Measurements from ENCODE around the gene RMRP.
"Not testable (repeated sequence)": the region's sequence is repeated elsewhere in the genome, so short reads cannot be mapped to it uniquely, and the experiment has no call there.

The RMRP gene

GRCh38 chr9:35645736-35646135 lies 12.1 kb downstream of the RMRP start:
- Histone ChIP-seq H3K4me1 (ENCODE audit: control insufficient read depth, insufficient read depth, low read length) (peaks cover 11% of the 10 kb centered on the region), H3K27me3 (ENCODE audit: control insufficient read depth, insufficient read depth, low read length, poor library complexity, severe bottlenecking) (peaks cover 12% of the 10 kb centered on the region), H3K4me3 (ENCODE audit: insufficient read depth, low read depth, low read length) (peak overlapping the region; percentile 71)
- not testable (repeated sequence) for H3K36me3 ChIP-seq (ENCODE audit: control insufficient read depth, insufficient read depth, low read length); H3K27ac ChIP-seq (ENCODE audit: insufficient read depth, low read depth, low read length, poor library complexity, severe bottlenecking); H3K9me3 ChIP-seq (ENCODE audit: control insufficient read depth, low read length)
- 49 to 52% methylated on average over 10 of the region's 10 CpGs for WGBS, 2 experiments

GRCh38 chr9:35643046-35643445 lies 14.8 kb downstream of the RMRP start:
- no peaks in the 10 kb centered on the region for H3K36me3 ChIP-seq (ENCODE audit: control insufficient read depth, insufficient read depth, low read length)
- H3K4me1 ChIP-seq (ENCODE audit: control insufficient read depth, insufficient read depth, low read length): peaks cover 7% of the 10 kb centered on the region
- H3K4me3 ChIP-seq (ENCODE audit: insufficient read depth, low read depth, low read length): no peak overlapping the region
- H3K27ac ChIP-seq (ENCODE audit: insufficient read depth, low read depth, low read length, poor library complexity, severe bottlenecking): no peak overlapping the region
- WGBS, 2 experiments: 94 to 98% methylated on average over 12 of the region's 12 CpGs
- H3K27me3 ChIP-seq (ENCODE audit: control insufficient read depth, insufficient read depth, low read length, poor library complexity, severe bottlenecking): peaks cover 12% of the 10 kb centered on the region
- H3K9me3 ChIP-seq (ENCODE audit: control insufficient read depth, low read length): no peaks in the 10 kb centered on the region

- 91 to 94% methylated on average over 3 of the region's 3 CpGs for WGBS, 2 experiments
- not testable (repeated sequence) for H3K27ac ChIP-seq (ENCODE audit: insufficient read depth, low read depth, low read length, poor library complexity, severe bottlenecking); H3K9me3 ChIP-seq (ENCODE audit: control insufficient read depth, low read length); H3K4me3 ChIP-seq (ENCODE audit: insufficient read depth, low read depth, low read length); H3K36me3 ChIP-seq (ENCODE audit: control insufficient read depth, insufficient read depth, low read length); H3K4me1 ChIP-seq (ENCODE audit: control insufficient read depth, insufficient read depth, low read length); H3K27me3 ChIP-seq (ENCODE audit: control insufficient read depth, insufficient read depth, low read length, poor library complexity, severe bottlenecking)
Observed at GRCh38 chr9:35641478-35641877, 16.3 kb downstream of the RMRP start.

- WGBS, 2 experiments: 94% methylated on average over 15 of the region's 15 CpGs
- not testable (repeated sequence) for H3K27me3 ChIP-seq (ENCODE audit: control insufficient read depth, insufficient read depth, low read length, poor library complexity, severe bottlenecking); H3K4me3 ChIP-seq (ENCODE audit: insufficient read depth, low read depth, low read length); H3K36me3 ChIP-seq (ENCODE audit: control insufficient read depth, insufficient read depth, low read length); H3K4me1 ChIP-seq (ENCODE audit: control insufficient read depth, insufficient read depth, low read length); H3K27ac ChIP-seq (ENCODE audit: insufficient read depth, low read depth, low read length, poor library complexity, severe bottlenecking); H3K9me3 ChIP-seq (ENCODE audit: control insufficient read depth, low read length)
Observed at GRCh38 chr9:35640431-35640830, 17.4 kb downstream of the RMRP start.

GRCh38 chr9:35639631-35640030 lies 18.2 kb downstream of the RMRP start:
- no peaks in the 10 kb centered on the region for H3K36me3 ChIP-seq (ENCODE audit: control insufficient read depth, insufficient read depth, low read length)
- no peak overlapping the region for H3K4me3 ChIP-seq (ENCODE audit: insufficient read depth, low read depth, low read length)
- WGBS, 2 experiments: 60% methylated on average over 1 of the region's 1 CpG; no CpG with 5 or more reads in 1 of the 2 experiments
- no peak overlapping the region for H3K27ac ChIP-seq (ENCODE audit: insufficient read depth, low read depth, low read length, poor library complexity, severe bottlenecking)
- no peaks in the 10 kb centered on the region for H3K4me1 ChIP-seq (ENCODE audit: control insufficient read depth, insufficient read depth, low read length)
- no peaks in the 10 kb centered on the region for H3K27me3 ChIP-seq (ENCODE audit: control insufficient read depth, insufficient read depth, low read length, poor library complexity, severe bottlenecking)
- no peaks in the 10 kb centered on the region for H3K9me3 ChIP-seq (ENCODE audit: control insufficient read depth, low read length)

GRCh38 chr9:35639225-35639624 lies 18.6 kb downstream of the RMRP start:
- H3K27me3 ChIP-seq (ENCODE audit: control insufficient read depth, insufficient read depth, low read length, poor library complexity, severe bottlenecking); H3K4me3 ChIP-seq (ENCODE audit: insufficient read depth, low read depth, low read length); H3K9me3 ChIP-seq (ENCODE audit: control insufficient read depth, low read length); H3K36me3 ChIP-seq (ENCODE audit: control insufficient read depth, insufficient read depth, low read length); H3K27ac ChIP-seq (ENCODE audit: insufficient read depth, low read depth, low read length, poor library complexity, severe bottlenecking); H3K4me1 ChIP-seq (ENCODE audit: control insufficient read depth, insufficient read depth, low read length): not testable (repeated sequence)
- 100% methylated on average over 1 of the region's 1 CpG for WGBS, 2 experiments

- not testable (repeated sequence) for H3K27me3 ChIP-seq (ENCODE audit: control insufficient read depth, insufficient read depth, low read length, poor library complexity, severe bottlenecking); H3K27ac ChIP-seq (ENCODE audit: insufficient read depth, low read depth, low read length, poor library complexity, severe bottlenecking); H3K36me3 ChIP-seq (ENCODE audit: control insufficient read depth, insufficient read depth, low read length); H3K9me3 ChIP-seq (ENCODE audit: control insufficient read depth, low read length); H3K4me1 ChIP-seq (ENCODE audit: control insufficient read depth, insufficient read depth, low read length); H3K4me3 ChIP-seq (ENCODE audit: insufficient read depth, low read depth, low read length)
- 79 to 81% methylated on average over 5 to 7 of the region's 8 CpGs for WGBS, 2 experiments
Observed at GRCh38 chr9:35638751-35639150, 19.1 kb downstream of the RMRP start.

GRCh38 chr9:35637427-35637955 lies 20.3 kb downstream of the RMRP start:
- H3K9me3 ChIP-seq (ENCODE audit: control insufficient read depth, low read length); H3K27me3 ChIP-seq (ENCODE audit: control insufficient read depth, insufficient read depth, low read length, poor library complexity, severe bottlenecking); H3K27ac ChIP-seq (ENCODE audit: insufficient read depth, low read depth, low read length, poor library complexity, severe bottlenecking); H3K36me3 ChIP-seq (ENCODE audit: control insufficient read depth, insufficient read depth, low read length); H3K4me1 ChIP-seq (ENCODE audit: control insufficient read depth, insufficient read depth, low read length); H3K4me3 ChIP-seq (ENCODE audit: insufficient read depth, low read depth, low read length): not testable (repeated sequence)
- 93 to 94% methylated on average over 9 of the region's 9 CpGs for WGBS, 2 experiments

GRCh38 chr9:35636877-35637246 lies 21.0 kb downstream of the RMRP start:
- H3K4me3 ChIP-seq (ENCODE audit: insufficient read depth, low read depth, low read length); H3K36me3 ChIP-seq (ENCODE audit: control insufficient read depth, insufficient read depth, low read length); H3K9me3 ChIP-seq (ENCODE audit: control insufficient read depth, low read length); H3K27ac ChIP-seq (ENCODE audit: insufficient read depth, low read depth, low read length, poor library complexity, severe bottlenecking); H3K4me1 ChIP-seq (ENCODE audit: control insufficient read depth, insufficient read depth, low read length); H3K27me3 ChIP-seq (ENCODE audit: control insufficient read depth, insufficient read depth, low read length, poor library complexity, severe bottlenecking): not testable (repeated sequence)
- WGBS, 2 experiments: 94% methylated on average over 6 of the region's 6 CpGs

- Histone ChIP-seq H3K4me3 (ENCODE audit: insufficient read depth, low read depth, low read length) (no peak overlapping the region), H3K4me1 (ENCODE audit: control insufficient read depth, insufficient read depth, low read length) (no peaks in the 10 kb centered on the region), H3K36me3 (ENCODE audit: control insufficient read depth, insufficient read depth, low read length) (no peaks in the 10 kb centered on the region), H3K9me3 (ENCODE audit: control insufficient read depth, low read length) (no peaks in the 10 kb centered on the region), H3K27me3 (ENCODE audit: control insufficient read depth, insufficient read depth, low read length, poor library complexity, severe bottlenecking) (no peaks in the 10 kb centered on the region), H3K27ac (ENCODE audit: insufficient read depth, low read depth, low read length, poor library complexity, severe bottlenecking) (no peak overlapping the region)
- WGBS, 2 experiments: 93 to 94% methylated on average over 7 to 9 of the region's 9 CpGs
Observed at GRCh38 chr9:35636135-35636876, 21.5 kb downstream of the RMRP start.

- no peaks in the 10 kb centered on the region for H3K27me3 ChIP-seq (ENCODE audit: control insufficient read depth, insufficient read depth, low read length, poor library complexity, severe bottlenecking)
- H3K4me3 ChIP-seq (ENCODE audit: insufficient read depth, low read depth, low read length): no peak overlapping the region
- no peaks in the 10 kb centered on the region for H3K9me3 ChIP-seq (ENCODE audit: control insufficient read depth, low read length)
- H3K4me1 ChIP-seq (ENCODE audit: control insufficient read depth, insufficient read depth, low read length): no peaks in the 10 kb centered on the region
- no peak overlapping the region for H3K27ac ChIP-seq (ENCODE audit: insufficient read depth, low read depth, low read length, poor library complexity, severe bottlenecking)
- no peaks in the 10 kb centered on the region for H3K36me3 ChIP-seq (ENCODE audit: control insufficient read depth, insufficient read depth, low read length)
Observed at GRCh38 chr9:35635730-35636129, 22.1 kb downstream of the RMRP start.
